Activated T-cell treated with anti-CD3 and anti-CD28 coated beads, Interleukin-2, amount 50 U/mL, for 24 hours (primary cell): ENCODE results near the gene IRF4.
"Not testable (repeated sequence)": the region's sequence is repeated elsewhere in the genome, so short reads cannot be mapped to it uniquely, and the experiment has no call there.

ENCODE experiments used
- DNase-seq: peaks from one replicate; pipeline ENCODE4 v3.0.0-alpha.2; 2020
- H3K27ac Mint-ChIP-seq: 2 replicates; pipeline ENCODE4 v1.8.0; 2020; ENCODE audit warnings: mild to moderate bottlenecking, mixed read lengths
- H3K27me3 Mint-ChIP-seq: 2 replicates; pipeline ENCODE4 v1.8.0; 2020; ENCODE audit warnings: mixed read lengths
- H3K36me3 Mint-ChIP-seq: 2 replicates; pipeline ENCODE4 v1.8.0; 2020; ENCODE audit warnings: low read depth, mixed read lengths
- H3K4me1 Mint-ChIP-seq: 2 replicates; pipeline ENCODE4 v1.8.0; 2020; ENCODE audit warnings: low read depth, mixed read lengths
- H3K4me3 Mint-ChIP-seq: 2 replicates; pipeline ENCODE4 v1.8.0; 2020; ENCODE audit warnings: mild to moderate bottlenecking, moderate library complexity, mixed read lengths
- H3K9me3 Mint-ChIP-seq: 2 replicates; pipeline ENCODE4 v1.8.0; 2020; ENCODE audit warnings: mixed read lengths

IRF4 gene

GRCh38 chr6:367891-368630 lies 23.5 kb upstream of the IRF4 start:
- DNase-seq = no peak
- Mint-ChIP-seq H3K4me3 (no peak overlapping the region), H3K9me3 (peaks cover 16% of the 10 kb centered on the region), H3K4me1 (peaks cover 2% of the 10 kb centered on the region), H3K27ac (no peak overlapping the region), H3K27me3 (peaks cover 24% of the 10 kb centered on the region), H3K36me3 (no peaks in the 10 kb centered on the region)

GRCh38 chr6:369559-370431 lies 21.8 kb upstream of the IRF4 start:
- DNase-seq = no peak
- Mint-ChIP-seq H3K4me3 (no peak overlapping the region), H3K36me3 (no peaks in the 10 kb centered on the region), H3K27ac (no peak overlapping the region), H3K4me1 (peaks cover 2% of the 10 kb centered on the region), H3K9me3 (peaks cover 3% of the 10 kb centered on the region), H3K27me3 (peaks cover 36% of the 10 kb centered on the region)

GRCh38 chr6:370555-370954 lies 21.0 kb upstream of the IRF4 start:
- no peak for DNase-seq
- Mint-ChIP-seq H3K9me3 (peaks cover 2% of the 10 kb centered on the region), H3K36me3 (no peaks in the 10 kb centered on the region), H3K4me3 (no peak overlapping the region), H3K27me3 (peaks cover 41% of the 10 kb centered on the region), H3K4me1 (peaks cover 2% of the 10 kb centered on the region), H3K27ac (no peak overlapping the region)

GRCh38 chr6:371851-372250 lies 19.7 kb upstream of the IRF4 start:
- not testable (repeated sequence) for H3K9me3 Mint-ChIP-seq, DNase-seq, H3K4me1 Mint-ChIP-seq, H3K36me3 Mint-ChIP-seq, H3K27ac Mint-ChIP-seq, H3K4me3 Mint-ChIP-seq
- peaks cover 43% of the 10 kb centered on the region for H3K27me3 Mint-ChIP-seq

- DNase-seq = no peak
- Mint-ChIP-seq H3K27me3 (peaks cover 47% of the 10 kb centered on the region), H3K36me3 (no peaks in the 10 kb centered on the region), H3K4me3 (no peak overlapping the region), H3K9me3 (no peaks in the 10 kb centered on the region), H3K4me1 (peaks cover 6% of the 10 kb centered on the region), H3K27ac (no peak overlapping the region)
Measured at GRCh38 chr6:372336-372911, 19.1 kb upstream of the IRF4 start.

- Mint-ChIP-seq H3K9me3 (no peaks in the 10 kb centered on the region), H3K27me3 (peaks cover 43% of the 10 kb centered on the region), H3K27ac (no peak overlapping the region), H3K4me1 (peaks cover 6% of the 10 kb centered on the region), H3K36me3 (no peaks in the 10 kb centered on the region), H3K4me3 (no peak overlapping the region)
- DNase-seq = no peak
Measured at GRCh38 chr6:373031-373430, 18.5 kb upstream of the IRF4 start.

GRCh38 chr6:373773-374724 lies 17.5 kb upstream of the IRF4 start:
- H3K27ac Mint-ChIP-seq = no peak overlapping the region
- peaks cover 8% of the 10 kb centered on the region for H3K4me1 Mint-ChIP-seq
- no peaks in the 10 kb centered on the region for H3K36me3 Mint-ChIP-seq
- no peak for DNase-seq
- peaks cover 43% of the 10 kb centered on the region for H3K27me3 Mint-ChIP-seq
- H3K4me3 Mint-ChIP-seq = no peak overlapping the region
- H3K9me3 Mint-ChIP-seq = no peaks in the 10 kb centered on the region

- Mint-ChIP-seq H3K4me3 (no peak overlapping the region), H3K27ac (no peak overlapping the region), H3K9me3 (no peaks in the 10 kb centered on the region), H3K27me3 (peaks cover 39% of the 10 kb centered on the region), H3K4me1 (peaks cover 8% of the 10 kb centered on the region), H3K36me3 (no peaks in the 10 kb centered on the region)
- no peak for DNase-seq
Measured at GRCh38 chr6:374956-375355, 16.6 kb upstream of the IRF4 start.

GRCh38 chr6:376827-377640 lies 14.5 kb upstream of the IRF4 start:
- peaks cover 8% of the 10 kb centered on the region for H3K4me1 Mint-ChIP-seq
- peaks cover 40% of the 10 kb centered on the region for H3K27me3 Mint-ChIP-seq
- no peak for DNase-seq
- no peak overlapping the region for H3K27ac Mint-ChIP-seq
- no peaks in the 10 kb centered on the region for H3K36me3 Mint-ChIP-seq
- no peak overlapping the region for H3K4me3 Mint-ChIP-seq
- H3K9me3 Mint-ChIP-seq = no peaks in the 10 kb centered on the region

- H3K36me3 Mint-ChIP-seq, DNase-seq, H3K4me3 Mint-ChIP-seq, H3K27ac Mint-ChIP-seq, H3K9me3 Mint-ChIP-seq, H3K4me1 Mint-ChIP-seq: not testable (repeated sequence)
- peaks cover 38% of the 10 kb centered on the region for H3K27me3 Mint-ChIP-seq
Measured at GRCh38 chr6:377641-378020, 13.9 kb upstream of the IRF4 start.

- Mint-ChIP-seq H3K27me3 (peaks cover 32% of the 10 kb centered on the region), H3K4me3 (no peak overlapping the region), H3K36me3 (no peaks in the 10 kb centered on the region), H3K27ac (no peak overlapping the region), H3K9me3 (no peaks in the 10 kb centered on the region), H3K4me1 (peaks cover 6% of the 10 kb centered on the region)
- no peak for DNase-seq
Measured at GRCh38 chr6:378090-378957, 13.2 kb upstream of the IRF4 start.

- no peaks in the 10 kb centered on the region for H3K9me3 Mint-ChIP-seq
- no peak for DNase-seq
- no peaks in the 10 kb centered on the region for H3K36me3 Mint-ChIP-seq
- no peak overlapping the region for H3K27ac Mint-ChIP-seq
- H3K27me3 Mint-ChIP-seq = peaks cover 32% of the 10 kb centered on the region
- H3K4me3 Mint-ChIP-seq = no peak overlapping the region
- peaks cover 6% of the 10 kb centered on the region for H3K4me1 Mint-ChIP-seq
Measured at GRCh38 chr6:378958-379409, 12.6 kb upstream of the IRF4 start.
